ENCODE data around the gene FOXF1. TPM values are rescaled to one million over a fixed set of nuclear protein-coding genes. Genes with fewer than 3 reads are reported as not detected.

Gene FOXF1
- polyA plus RNA-seq, 1 donor (not counting 4 experiments of a cell fraction or from before 2014, with no cell fraction given): not detected

DNA sequence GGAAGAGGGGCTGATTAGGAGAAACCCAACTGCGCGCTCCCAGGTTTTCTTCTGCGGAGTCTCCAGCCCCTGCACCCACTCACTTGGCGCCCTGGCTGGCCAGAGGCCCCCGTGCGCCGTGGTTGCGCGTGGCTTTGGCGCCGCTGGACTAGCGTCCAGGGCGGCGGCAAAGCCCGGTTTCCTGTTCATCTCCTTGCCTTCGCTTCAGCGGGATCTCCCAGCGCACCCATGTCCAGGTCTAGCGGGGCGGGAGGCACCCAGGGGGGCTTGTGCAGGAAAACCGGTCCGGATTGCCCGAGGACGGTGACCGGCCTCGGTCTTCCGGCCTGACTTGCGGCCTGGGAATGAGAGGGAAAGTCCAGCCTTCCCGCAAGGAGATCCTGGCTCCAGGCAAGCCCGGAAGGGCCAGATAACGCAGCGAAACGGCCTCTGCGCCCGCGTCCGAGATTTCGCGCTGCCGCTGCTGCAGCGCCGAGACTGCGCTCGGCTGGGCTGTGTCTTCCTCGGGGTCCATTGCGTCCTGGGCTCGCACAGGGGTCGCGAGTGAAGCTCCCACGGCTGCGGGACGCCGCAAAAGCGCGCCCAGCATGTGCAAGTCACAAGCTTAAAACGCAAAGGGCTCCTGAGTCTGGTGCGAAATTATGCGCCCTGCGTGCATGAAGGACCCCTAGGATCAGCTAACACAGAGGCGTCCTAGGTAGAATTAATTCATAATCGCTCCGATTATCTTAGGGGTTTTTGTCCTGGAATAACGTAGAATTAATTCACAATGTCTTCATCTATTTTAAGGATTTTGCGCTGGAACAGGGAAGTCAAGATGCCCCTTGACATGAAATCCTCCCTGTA, 5.7 kb downstream of the FOXF1 start:
- no peaks in the 10 kb centered on the region for H3K9me3 ChIP-seq (ENCODE audit: control insufficient read depth, low read depth, low read length)
- no peaks in the 10 kb centered on the region for H3K79me2 ChIP-seq (ENCODE audit: control insufficient read depth, insufficient read depth, low read length)
- dilution Hi-C loops (cut with MboI; ENCODE audit: extremely low pct_ligation_motif_present, low sequenced_read_pairs): loop anchor here (10.0 kb wide), 1 partner anchor 441 kb away; no protein-coding TSS in a partner anchor
- TF ChIP-seq EZH2 (IDR thresholded peaks at IDR 0.05; ENCODE audit: low read length) (peak; percentile 87), CTCF (optimal IDR thresholded peaks at IDR 0.05 in 1 of 3, IDR thresholded peaks at IDR 0.05 in 1 of 3, conservative IDR thresholded peaks at IDR 0.05 in 1 of 3; ENCODE audit: extremely low read depth in 1 of 3, insufficient read depth in 2 of 3, low read length in 3 of 3) (no peak)
- H3K27ac ChIP-seq (ENCODE audit: control insufficient read depth, insufficient read depth, low read length): no peak overlapping the region
- H3K36me3 ChIP-seq (ENCODE audit: control insufficient read depth in 2 of 2, extremely low read depth in 1 of 2, insufficient read depth in 2 of 2, low read length in 2 of 2): no peaks in the 10 kb centered on the region
- H3K9me1 ChIP-seq (ENCODE audit: control insufficient read depth, extremely low read depth, insufficient read depth, low read length): no peaks in the 10 kb centered on the region
- H3K4me1 ChIP-seq (ENCODE audit: control insufficient read depth, extremely low read depth, insufficient read depth, low read length): no peaks in the 10 kb centered on the region
- peaks cover 85% of the 10 kb centered on the region for H3K27me3 ChIP-seq (ENCODE audit: control insufficient read depth, extremely low read depth, insufficient read depth, low read length)
- H4K20me1 ChIP-seq (ENCODE audit: control insufficient read depth, extremely low read depth, insufficient read depth, low read length): peaks cover 2% of the 10 kb centered on the region
- no peak for DNase-seq (ENCODE audit: low read depth, low spot score)
- no peak for FAIRE-seq
- no peak overlapping the region for H3K4me2 ChIP-seq (ENCODE audit: control insufficient read depth, extremely low read depth, insufficient read depth, low read depth, low read length)
- H2AFZ ChIP-seq (ENCODE audit: control insufficient read depth, low read length): no peak overlapping the region
- H3K4me3 ChIP-seq (ENCODE audit: control insufficient read depth in 2 of 3, extremely low read depth in 1 of 3, insufficient read depth in 2 of 3, low read depth in 1 of 3, low read length in 3 of 3): no peak overlapping the region
- H3K9ac ChIP-seq (ENCODE audit: control insufficient read depth, extremely low read depth, insufficient read depth, low read length): no peak overlapping the region

GRCh38 chr16:86516623-86517003, 6.3 kb downstream of the FOXF1 start:
- Histone ChIP-seq H3K4me3 (ENCODE audit: control insufficient read depth in 2 of 3, extremely low read depth in 1 of 3, insufficient read depth in 2 of 3, low read depth in 1 of 3, low read length in 3 of 3) (no peak overlapping the region), H4K20me1 (ENCODE audit: control insufficient read depth, extremely low read depth, insufficient read depth, low read length) (peaks cover 2% of the 10 kb centered on the region), H3K27ac (ENCODE audit: control insufficient read depth, insufficient read depth, low read length) (no peak overlapping the region), H3K79me2 (ENCODE audit: control insufficient read depth, insufficient read depth, low read length) (no peaks in the 10 kb centered on the region), H3K4me2 (ENCODE audit: control insufficient read depth, extremely low read depth, insufficient read depth, low read depth, low read length) (no peak overlapping the region), H3K36me3 (ENCODE audit: control insufficient read depth in 2 of 2, extremely low read depth in 1 of 2, insufficient read depth in 2 of 2, low read length in 2 of 2) (no peaks in the 10 kb centered on the region), H3K27me3 (ENCODE audit: control insufficient read depth, extremely low read depth, insufficient read depth, low read length) (peaks cover 84% of the 10 kb centered on the region), H2AFZ (ENCODE audit: control insufficient read depth, low read length) (no peak overlapping the region), H3K4me1 (ENCODE audit: control insufficient read depth, extremely low read depth, insufficient read depth, low read length) (no peaks in the 10 kb centered on the region), H3K9ac (ENCODE audit: control insufficient read depth, extremely low read depth, insufficient read depth, low read length) (no peak overlapping the region), H3K9me1 (ENCODE audit: control insufficient read depth, extremely low read depth, insufficient read depth, low read length) (no peaks in the 10 kb centered on the region), H3K9me3 (ENCODE audit: control insufficient read depth, low read depth, low read length) (no peaks in the 10 kb centered on the region)
- DNase-seq (ENCODE audit: low read depth, low spot score) (no peak), FAIRE-seq (no peak)
- dilution Hi-C loops (cut with MboI; ENCODE audit: extremely low pct_ligation_motif_present, low sequenced_read_pairs): loop anchor here (10.0 kb wide), 1 partner anchor 442 kb away; no protein-coding TSS in a partner anchor
- TF ChIP-seq EZH2 (IDR thresholded peaks at IDR 0.05; ENCODE audit: low read length): no peak
- no peak for TF ChIP-seq CTCF (optimal IDR thresholded peaks at IDR 0.05 in 1 of 3, IDR thresholded peaks at IDR 0.05 in 1 of 3, conservative IDR thresholded peaks at IDR 0.05 in 1 of 3; ENCODE audit: extremely low read depth in 1 of 3, insufficient read depth in 2 of 3, low read length in 3 of 3)

Measured in keratinocyte (primary cell).